Measurements from ENCODE around the gene CANT1. TPM values are rescaled to one million over a fixed set of nuclear protein-coding genes. Genes with fewer than 3 reads are reported as not detected.

The CANT1 gene
- total RNA-seq, 1 donor from 2014 or later, result 57.3 TPM

GRCh38 chr17:79019632-79020584 is 10.3 kb upstream of the CANT1 start:
- Mint-ChIP-seq H3K36me3 (ENCODE audit: low read depth) (peaks cover 2% of the 10 kb centered on the region), H3K9me3 (no peaks in the 10 kb centered on the region), H3K27me3 (ENCODE audit: insufficient read depth) (peaks cover 45% of the 10 kb centered on the region), H3K4me1 (ENCODE audit: low read depth) (peaks cover 4% of the 10 kb centered on the region), H3K27ac (no peak overlapping the region), H3K4me3 (no peak overlapping the region)
- no peak for DNase-seq (ENCODE audit: low spot score)
- intact Hi-C loops (cut with micrococcal nuclease), result loop anchor here (1.0 kb wide), 1 partner anchor 372 kb away; no protein-coding TSS in a partner anchor

DNA sequence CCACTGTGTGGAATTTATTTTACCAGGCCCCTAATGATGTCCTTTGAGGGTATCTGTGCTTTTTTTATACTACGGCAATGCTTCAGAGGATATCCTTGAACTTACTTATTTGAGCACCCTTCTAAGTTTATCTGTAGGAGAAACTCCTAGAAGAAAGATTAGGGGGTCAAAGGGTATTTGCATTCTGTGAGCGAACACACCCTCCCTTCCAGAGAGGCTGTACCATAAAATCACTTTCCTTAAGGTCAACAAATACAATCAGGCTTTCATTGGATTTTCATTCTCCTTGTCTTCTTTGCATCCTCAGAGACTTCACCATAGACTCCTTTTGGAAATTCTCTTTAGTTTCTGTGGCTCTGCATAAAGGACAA is 9.7 kb upstream of the CANT1 start:
- Mint-ChIP-seq H3K4me3 (no peak overlapping the region), H3K27me3 (ENCODE audit: insufficient read depth) (peaks cover 41% of the 10 kb centered on the region), H3K9me3 (peaks cover under 1% of the 10 kb centered on the region), H3K27ac (no peak overlapping the region), H3K36me3 (ENCODE audit: low read depth) (peaks cover 2% of the 10 kb centered on the region), H3K4me1 (ENCODE audit: low read depth) (peaks cover 3% of the 10 kb centered on the region)
- no peak for DNase-seq (ENCODE audit: low spot score)
- intact Hi-C loops (cut with micrococcal nuclease), result loop anchor here (1.0 kb wide), 1 partner anchor 373 kb away; no protein-coding TSS in a partner anchor

GRCh38 chr17:79018370-79018695 is 8.8 kb upstream of the CANT1 start:
- intact Hi-C loops (cut with micrococcal nuclease), result no loop called here
- Mint-ChIP-seq H3K27me3 (ENCODE audit: insufficient read depth) (peaks cover 37% of the 10 kb centered on the region), H3K36me3 (ENCODE audit: low read depth) (peaks cover 2% of the 10 kb centered on the region), H3K27ac (no peak overlapping the region), H3K4me3 (no peak overlapping the region), H3K9me3 (peaks cover 5% of the 10 kb centered on the region), H3K4me1 (ENCODE audit: low read depth) (no peaks in the 10 kb centered on the region)
- no peak for DNase-seq (ENCODE audit: low spot score)

DNA sequence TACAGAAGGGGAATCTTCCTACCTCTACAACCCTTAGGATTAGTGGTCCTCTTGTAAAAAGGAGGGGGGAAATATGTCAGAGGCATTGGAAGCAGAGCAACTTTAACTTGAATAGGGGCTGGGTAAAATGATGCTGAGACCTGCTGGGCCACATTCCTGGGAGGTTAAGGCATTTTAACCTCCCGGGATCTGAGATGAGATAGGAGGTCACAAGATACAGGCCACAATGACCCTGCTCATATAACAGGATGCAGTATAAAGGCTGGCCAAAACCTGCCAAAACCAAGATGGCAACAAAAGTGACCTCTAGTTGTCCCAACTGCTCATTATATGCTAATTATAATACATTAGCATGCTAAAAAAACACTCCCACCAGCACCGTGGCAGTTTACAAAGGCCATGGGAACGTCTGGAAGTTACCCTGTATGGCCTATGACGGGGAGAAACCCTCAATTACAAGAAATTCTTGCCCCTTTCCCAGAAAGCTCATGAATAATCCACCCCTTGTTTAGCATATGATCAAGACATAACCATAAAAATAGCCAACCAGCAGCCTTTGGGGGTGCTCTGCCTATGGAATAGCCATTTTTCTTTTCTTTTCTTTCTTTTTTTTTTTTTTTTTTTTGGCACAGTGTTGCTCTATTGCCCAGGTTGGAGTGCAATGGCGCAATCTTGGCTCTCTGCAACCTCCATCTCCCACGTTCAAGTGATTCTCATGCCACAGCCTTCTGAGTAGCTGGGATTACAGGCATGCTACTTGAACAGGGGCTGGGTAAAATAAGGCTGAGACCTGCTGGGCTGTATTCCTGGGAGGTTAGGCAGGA is 8.2 kb upstream of the CANT1 start:
- no peak for DNase-seq (ENCODE audit: low spot score)
- no peaks in the 10 kb centered on the region for H3K4me1 Mint-ChIP-seq (ENCODE audit: low read depth)
- intact Hi-C loops (cut with micrococcal nuclease), result no loop called here
- no peak overlapping the region for H3K27ac Mint-ChIP-seq
- peaks cover 2% of the 10 kb centered on the region for H3K36me3 Mint-ChIP-seq (ENCODE audit: low read depth)
- H3K4me3 Mint-ChIP-seq, result no peak overlapping the region
- peaks cover 31% of the 10 kb centered on the region for H3K27me3 Mint-ChIP-seq (ENCODE audit: insufficient read depth)
- H3K9me3 Mint-ChIP-seq, result peaks cover 5% of the 10 kb centered on the region

DNA sequence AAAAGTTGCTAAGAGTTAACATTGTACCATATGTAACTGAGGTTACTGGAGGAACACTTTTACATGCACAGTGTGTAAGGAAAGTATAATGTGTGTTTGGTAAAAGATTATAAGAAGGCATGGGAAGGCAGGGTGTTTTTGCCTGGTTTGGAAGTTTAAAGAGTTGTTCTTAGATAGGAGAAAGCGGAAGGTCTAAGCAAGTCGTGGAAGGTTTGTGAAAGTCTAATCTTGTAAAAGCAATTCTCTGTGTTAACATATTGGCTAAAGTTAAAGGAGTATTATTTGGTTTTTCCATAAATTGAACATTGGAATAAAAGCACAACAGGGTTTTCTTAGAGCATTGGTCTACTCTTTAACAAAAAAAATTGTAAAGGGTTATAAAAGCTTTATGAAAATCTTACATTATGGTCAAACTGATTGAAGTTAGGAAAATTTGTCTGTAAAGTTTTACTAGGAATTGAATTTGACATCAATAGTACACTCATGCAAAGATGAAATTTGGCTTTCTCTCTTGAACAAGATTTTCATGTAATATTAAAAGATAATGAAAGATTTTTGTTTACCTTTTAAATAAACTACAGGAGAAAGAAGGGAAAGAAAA is 4.7 kb upstream of the CANT1 start:
- no peak overlapping the region for H3K4me3 Mint-ChIP-seq
- H3K27ac Mint-ChIP-seq, result no peak overlapping the region
- peaks cover 2% of the 10 kb centered on the region for H3K36me3 Mint-ChIP-seq (ENCODE audit: low read depth)
- peaks cover 15% of the 10 kb centered on the region for H3K27me3 Mint-ChIP-seq (ENCODE audit: insufficient read depth)
- peaks cover 15% of the 10 kb centered on the region for H3K4me1 Mint-ChIP-seq (ENCODE audit: low read depth)
- intact Hi-C loops (cut with micrococcal nuclease), result loop anchor here (5.0 kb wide), 1 partner anchor 58 kb away; the partner anchor contains the start of gene ENGASE
- DNase-seq (ENCODE audit: low spot score), result no peak
- peaks cover 5% of the 10 kb centered on the region for H3K9me3 Mint-ChIP-seq

GRCh38 chr17:79012563-79013134 is 3.1 kb upstream of the CANT1 start:
- intact Hi-C loops (cut with micrococcal nuclease), result loop anchor here (5.0 kb wide), 1 partner anchor 60 kb away; the partner anchor contains the start of gene ENGASE
- no peak for DNase-seq (ENCODE audit: low spot score)
- Mint-ChIP-seq H3K27me3 (ENCODE audit: insufficient read depth) (peaks cover 11% of the 10 kb centered on the region), H3K27ac (no peak overlapping the region), H3K36me3 (ENCODE audit: low read depth) (peaks cover 8% of the 10 kb centered on the region), H3K4me1 (ENCODE audit: low read depth) (peaks cover 29% of the 10 kb centered on the region), H3K4me3 (peak overlapping the region; percentile 28), H3K9me3 (peaks cover 5% of the 10 kb centered on the region)

GRCh38 chr17:79011451-79012147 is 2.0 kb upstream of the CANT1 start:
- DNase-seq (ENCODE audit: low spot score), result no peak
- no peak overlapping the region for H3K27ac Mint-ChIP-seq
- peaks cover 9% of the 10 kb centered on the region for H3K36me3 Mint-ChIP-seq (ENCODE audit: low read depth)
- H3K27me3 Mint-ChIP-seq (ENCODE audit: insufficient read depth), result peaks cover 8% of the 10 kb centered on the region
- intact Hi-C loops (cut with micrococcal nuclease), result loop anchor here (5.0 kb wide), 1 partner anchor 61 kb away; the partner anchor contains the start of gene ENGASE
- H3K4me3 Mint-ChIP-seq, result no peak overlapping the region
- peaks cover 40% of the 10 kb centered on the region for H3K4me1 Mint-ChIP-seq (ENCODE audit: low read depth)
- peaks cover 5% of the 10 kb centered on the region for H3K9me3 Mint-ChIP-seq

DNA sequence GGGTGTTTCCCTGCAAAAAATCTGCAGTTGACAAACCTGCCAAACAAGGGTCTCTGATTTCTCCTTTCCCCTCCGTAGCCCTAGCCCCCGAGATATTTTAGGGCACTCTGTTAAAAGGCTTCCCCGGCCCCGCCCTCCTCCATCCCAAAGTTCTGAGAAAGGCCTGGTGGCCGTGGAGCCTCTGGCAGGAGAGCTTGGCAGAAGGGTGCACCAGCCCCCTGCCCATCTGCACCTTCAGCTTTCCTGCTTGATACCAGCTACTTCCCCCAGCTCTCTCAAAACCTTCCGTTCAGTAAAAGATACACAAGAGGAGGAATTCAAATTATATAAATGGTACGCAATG is 711 bp upstream of the CANT1 start:
- Mint-ChIP-seq H3K9me3 (peaks cover 5% of the 10 kb centered on the region), H3K36me3 (ENCODE audit: low read depth) (peaks cover 12% of the 10 kb centered on the region), H3K27ac (peak overlapping the region; percentile 91), H3K4me1 (ENCODE audit: low read depth) (peaks cover 52% of the 10 kb centered on the region), H3K4me3 (peak overlapping the region; percentile 84), H3K27me3 (ENCODE audit: insufficient read depth) (peaks cover 8% of the 10 kb centered on the region)
- DNase-seq (ENCODE audit: low spot score), result no peak
- intact Hi-C loops (cut with micrococcal nuclease), result loop anchor here (5.0 kb wide), 1 partner anchor 62 kb away; the partner anchor contains the start of gene ENGASE

DNA sequence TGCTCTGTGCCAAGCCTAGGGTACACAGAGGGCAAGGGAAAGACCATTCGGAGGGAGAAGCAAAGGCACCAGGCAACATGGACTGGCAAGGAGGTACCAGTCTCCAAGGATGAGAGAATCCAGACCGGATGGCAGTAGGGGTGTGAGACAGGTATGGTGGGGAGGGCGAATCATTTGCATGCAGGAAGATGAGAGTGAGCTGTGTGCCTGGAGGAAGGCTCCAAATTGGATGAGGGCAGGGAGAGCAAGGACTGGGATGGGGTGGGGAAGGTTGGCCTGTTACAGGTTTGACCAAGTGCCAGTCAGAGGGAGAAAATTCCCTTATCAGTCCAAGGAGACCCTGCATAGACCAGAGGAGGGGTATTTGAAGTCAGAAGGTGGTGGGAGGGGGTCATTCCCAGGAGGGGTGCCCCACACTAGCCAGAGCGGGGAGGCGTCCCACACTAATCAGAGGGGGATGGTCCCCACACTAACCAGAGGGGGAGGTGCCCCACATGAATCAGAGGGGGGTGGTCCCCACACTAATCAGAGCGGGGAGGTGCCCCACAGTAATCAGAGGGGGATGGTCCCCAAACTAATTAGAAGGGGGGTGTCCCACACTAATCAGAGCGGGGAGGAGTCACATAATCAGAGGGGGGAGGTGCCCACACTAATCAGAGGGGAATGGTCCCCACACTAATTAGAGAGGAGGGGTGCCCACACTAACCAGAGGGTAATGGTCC is 737 bp downstream of the CANT1 start:
- Mint-ChIP-seq H3K4me1 (ENCODE audit: low read depth) (peaks cover 52% of the 10 kb centered on the region), H3K27me3 (ENCODE audit: insufficient read depth) (peaks cover 5% of the 10 kb centered on the region), H3K4me3 (peak overlapping the region; percentile 91), H3K27ac (peak overlapping the region; percentile 93), H3K36me3 (ENCODE audit: low read depth) (peaks cover 12% of the 10 kb centered on the region), H3K9me3 (no peaks in the 10 kb centered on the region)
- intact Hi-C loops (cut with micrococcal nuclease), result loop anchor here (1.0 to 5.0 kb wide), 3 partner anchors 168 to 1547 kb away; no protein-coding TSS in a partner anchor
- DNase-seq (ENCODE audit: low spot score), result no peak

DNA sequence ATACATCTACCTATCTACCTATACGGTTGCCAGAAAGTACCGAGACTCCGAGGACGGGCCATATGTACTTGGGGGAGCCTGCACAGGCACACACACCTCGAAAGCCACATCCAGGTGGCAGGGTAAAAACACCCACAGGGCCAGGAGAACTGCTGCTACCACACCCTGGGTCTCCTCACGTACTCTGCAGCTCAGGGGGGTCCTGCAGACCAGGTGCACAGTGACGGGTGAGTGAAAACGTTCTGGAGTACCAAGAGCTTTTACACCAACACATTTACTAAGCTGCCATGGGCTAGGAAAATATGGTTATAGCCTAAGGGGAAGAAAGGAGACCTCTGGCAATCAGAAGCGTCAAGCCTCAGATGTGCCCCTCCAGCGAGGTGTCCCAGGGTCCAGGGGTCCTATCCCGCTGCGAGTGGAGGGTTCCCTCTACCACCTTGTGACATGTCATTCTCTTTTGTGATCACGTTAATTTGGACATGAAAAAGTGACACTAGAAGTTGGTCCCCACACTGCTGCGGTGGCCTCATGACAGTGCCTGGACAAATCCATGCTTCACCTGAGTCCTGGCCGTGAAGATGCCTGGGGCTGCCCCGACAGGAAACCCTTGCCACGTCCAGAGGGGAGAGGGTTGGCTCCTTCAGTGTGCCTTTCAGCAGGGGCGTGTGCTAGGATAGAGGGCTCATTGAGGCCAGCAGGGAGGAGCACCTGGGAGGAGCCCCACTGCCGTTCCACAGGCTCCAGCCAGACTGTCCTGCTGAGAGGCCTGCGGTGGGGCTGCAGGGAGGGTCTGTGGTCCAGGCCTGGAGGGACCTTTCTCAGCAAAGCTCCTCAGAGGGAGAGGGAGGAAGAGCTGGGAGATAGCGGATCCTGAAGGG is 1.8 kb downstream of the CANT1 start:
- peak overlapping the region; percentile 91 for H3K4me3 Mint-ChIP-seq
- peaks cover 52% of the 10 kb centered on the region for H3K4me1 Mint-ChIP-seq (ENCODE audit: low read depth)
- H3K27ac Mint-ChIP-seq, result peak overlapping the region; percentile 93
- peaks cover 5% of the 10 kb centered on the region for H3K27me3 Mint-ChIP-seq (ENCODE audit: insufficient read depth)
- DNase-seq (ENCODE audit: low spot score), result no peak
- intact Hi-C loops (cut with micrococcal nuclease), result loop anchor here (5.0 kb wide), 2 partner anchors 750 to 1545 kb away; no protein-coding TSS in a partner anchor
- peaks cover 13% of the 10 kb centered on the region for H3K36me3 Mint-ChIP-seq (ENCODE audit: low read depth)
- H3K9me3 Mint-ChIP-seq, result no peaks in the 10 kb centered on the region
